Sciatic nerve (tissue), 2 donors: ENCODE data around the gene FGD2. TPM values are rescaled to one million over a fixed set of nuclear protein-coding genes. Genes with fewer than 3 reads are reported as not detected.

Source experiments
- ATAC-seq: fragments of 200-7000 bp; cut with Tn5 transposase; one replicate; pipeline ENCODE4 v1.9.1; 2020; ENCODE audit warnings: mild to moderate bottlenecking, moderate library complexity
- DNase-seq: peaks from one replicate; pipeline ENCODE4 v3.0.0-alpha.2; 2020; ENCODE audit warnings: low spot score
- intact Hi-C: fragments of 100-400 bp; cut with DNase I; formaldehyde crosslinking; loops from one replicate; pipeline ENCODE4 v1.14.2; 2022
- total RNA-seq: library from RNA; stranded (reverse); fragmentation: NEBNext Ultra II Directional; extraction: Animal tissue kit (Norgen Biotek cat#: 25700); gene quantifications from one replicate; pipeline ENCODE4 v1.2.1, GENCODE V29; 2021
- donor health status: DM: no; HTN: no; CAD: no.
- donor health status: DM: no; HTN: no; CAD: no.

Gene FGD2
- total RNA-seq, 1 donor from 2014 or later = 19.7 TPM

GRCh38 chr6:37061157-37061804 lies 55.8 kb downstream of the FGD2 start:
- DNase-seq (no peak), ATAC-seq (peak; percentile 68)
- intact Hi-C loops = no loop called here

GRCh38 chr6:37062424-37062823 lies 57.0 kb downstream of the FGD2 start:
- DNase-seq (no peak), ATAC-seq (no peak)
- intact Hi-C loops = no loop called here

- DNase-seq (no peak), ATAC-seq (no peak)
- intact Hi-C loops = no loop called here
Measured at GRCh38 chr6:37068356-37069270, 63.2 kb downstream of the FGD2 start.

GRCh38 chr6:37069639-37070038 lies 64.2 kb downstream of the FGD2 start:
- ATAC-seq = no peak
- intact Hi-C loops = no loop called here
- DNase-seq = no peak

- no peak for ATAC-seq
- intact Hi-C loops = no loop called here
- DNase-seq = no peak
Measured at GRCh38 chr6:37072526-37072925, 67.1 kb downstream of the FGD2 start.

GRCh38 chr6:37074053-37074827 lies 68.8 kb downstream of the FGD2 start:
- intact Hi-C loops = no loop called here
- DNase-seq (no peak), ATAC-seq (peak; percentile 78)

GRCh38 chr6:37077191-37077904 lies 71.9 kb downstream of the FGD2 start:
- ATAC-seq (peak; percentile 59), DNase-seq (no peak)

GRCh38 chr6:37077905-37078296 lies 72.4 kb downstream of the FGD2 start:
- peak; percentile 97 for ATAC-seq
- peak; percentile 87 for DNase-seq
- intact Hi-C loops = no loop called here

More at GRCh38 chr6:37077191-37077904, 71.9 kb downstream of the FGD2 start:
- intact Hi-C loops = no loop called here

Other genes with a start within 250 kb of the FGD2 start
- 6.9 TPM for gene CPNE5, start 166.2 kb upstream of the FGD2 start, total RNA-seq
- gene PPIL1, start 130.9 kb upstream of the FGD2 start, total RNA-seq = 12.7 TPM
- gene C6orf89, start 119.7 kb upstream of the FGD2 start, total RNA-seq = 56.6 TPM
- gene PI16, start 50.9 kb upstream of the FGD2 start, total RNA-seq = 91.7 TPM
- 154 TPM for gene MTCH1, start 19.5 kb upstream of the FGD2 start, total RNA-seq
- gene PIM1, start 164.5 kb downstream of the FGD2 start, total RNA-seq = 50.9 TPM